ENCODE measurements around the gene HTT. TPM values are rescaled to one million over a fixed set of nuclear protein-coding genes. Genes with fewer than 3 reads are reported as not detected.
"Not testable (repeated sequence)": the region's sequence is repeated elsewhere in the genome, so short reads cannot be mapped to it uniquely, and the experiment has no call there.

The HTT gene
- total RNA-seq, 1 experiment from 2014 or later: 18.4 TPM

- no peaks in the 10 kb centered on the region for H4K20me1 ChIP-seq (ENCODE audit: low read length)
- H3K27me3 ChIP-seq (ENCODE audit: low read length): no peaks in the 10 kb centered on the region
- ATAC-seq (no peak), DNase-seq (no peak)
- peaks cover 12% of the 10 kb centered on the region for H3K36me3 ChIP-seq (ENCODE audit: low read depth, low read length)
- no peaks in the 10 kb centered on the region for H3K9me2 ChIP-seq (replicated peaks; ENCODE audit: low read length)
- H3K9me3 ChIP-seq (ENCODE audit: low read length): no peaks in the 10 kb centered on the region
- H3K4me3 ChIP-seq (ENCODE audit: low read length): no peak overlapping the region
- intact Hi-C loops (cut with micrococcal nuclease): no loop called here
- H3K4me1 ChIP-seq (ENCODE audit: insufficient read depth, low read length): no peaks in the 10 kb centered on the region
- no peak overlapping the region for H3K27ac ChIP-seq (ENCODE audit: low read length)
- no peak overlapping the region for H3K4me2 ChIP-seq (ENCODE audit: low read length)
- no peaks in the 10 kb centered on the region for H3K79me2 ChIP-seq (ENCODE audit: low read length)
- no peak overlapping the region for H3K9ac ChIP-seq (ENCODE audit: low read length)
- ChIA-PET CTCF (no interaction called here), POLR2A (ENCODE audit: unreplicated experiment) (no interaction called here)
- no peak for TF ChIP-seq EZH2phosphoT487 (IDR thresholded peaks at IDR 0.05; ENCODE audit: borderline replicate concordance, low read length)
- TF ChIP-seq EZH2 (IDR thresholded peaks at IDR 0.05; ENCODE audit: low read length, unreplicated experiment): no peak
- no peak for TF ChIP-seq CTCF (conservative IDR thresholded peaks at IDR 0.05; ENCODE audit: low read depth, low read length)
- BruUV-seq (replicated peaks): no TSS peak
- no peaks in the 10 kb centered on the region for H3F3A ChIP-seq (ENCODE audit: low read length, unreplicated experiment)
- no peak overlapping the region for H2AFZ ChIP-seq (ENCODE audit: low read length)
Measured at GRCh38 chr4:3137908-3138307, 63.4 kb downstream of the HTT start.

GRCh38 chr4:3145234-3145924, 70.9 kb downstream of the HTT start:
- no TSS peak for BruUV-seq (replicated peaks)
- ChIA-PET POLR2A (ENCODE audit: unreplicated experiment) (no interaction called here), CTCF (no interaction called here)
- H3K4me2 ChIP-seq (ENCODE audit: low read length): no peak overlapping the region
- H4K20me1 ChIP-seq (ENCODE audit: low read length): no peaks in the 10 kb centered on the region
- H3K36me3 ChIP-seq (ENCODE audit: low read depth, low read length): peaks cover 22% of the 10 kb centered on the region
- no peaks in the 10 kb centered on the region for H3K4me1 ChIP-seq (ENCODE audit: insufficient read depth, low read length)
- no peaks in the 10 kb centered on the region for H3K9me3 ChIP-seq (ENCODE audit: low read length)
- no peak overlapping the region for H3K9ac ChIP-seq (ENCODE audit: low read length)
- no peaks in the 10 kb centered on the region for H3K79me2 ChIP-seq (ENCODE audit: low read length)
- DNase-seq (peak; percentile 29), ATAC-seq (no peak)
- no peaks in the 10 kb centered on the region for H3K9me2 ChIP-seq (replicated peaks; ENCODE audit: low read length)
- TF ChIP-seq EZH2 (IDR thresholded peaks at IDR 0.05; ENCODE audit: low read length, unreplicated experiment) (no peak), EZH2phosphoT487 (IDR thresholded peaks at IDR 0.05; ENCODE audit: borderline replicate concordance, low read length) (no peak), CTCF (conservative IDR thresholded peaks at IDR 0.05; ENCODE audit: low read depth, low read length) (peak; percentile 41)
- H3K27me3 ChIP-seq (ENCODE audit: low read length): no peaks in the 10 kb centered on the region
- H3K27ac ChIP-seq (ENCODE audit: low read length): no peak overlapping the region
- H3F3A ChIP-seq (ENCODE audit: low read length, unreplicated experiment): no peaks in the 10 kb centered on the region
- no peak overlapping the region for H2AFZ ChIP-seq (ENCODE audit: low read length)
- H3K4me3 ChIP-seq (ENCODE audit: low read length): no peak overlapping the region
- intact Hi-C loops (cut with micrococcal nuclease): loop anchor here (2.0 kb wide), 1 partner anchor 39 kb away; no protein-coding TSS in a partner anchor

- no peak overlapping the region for H3K4me3 ChIP-seq (ENCODE audit: low read length)
- H3K9me3 ChIP-seq (ENCODE audit: low read length): no peaks in the 10 kb centered on the region
- H3K9ac ChIP-seq (ENCODE audit: low read length): no peak overlapping the region
- TF ChIP-seq EZH2phosphoT487 (IDR thresholded peaks at IDR 0.05; ENCODE audit: borderline replicate concordance, low read length) (no peak), EZH2 (IDR thresholded peaks at IDR 0.05; ENCODE audit: low read length, unreplicated experiment) (no peak), CTCF (conservative IDR thresholded peaks at IDR 0.05; ENCODE audit: low read depth, low read length) (no peak)
- no peaks in the 10 kb centered on the region for H3K9me2 ChIP-seq (replicated peaks; ENCODE audit: low read length)
- DNase-seq: no peak
- intact Hi-C loops (cut with micrococcal nuclease): no loop called here
- BruUV-seq (replicated peaks): no TSS peak
- POLR2A ChIA-PET (ENCODE audit: unreplicated experiment): no interaction called here
- peaks cover 16% of the 10 kb centered on the region for H3K36me3 ChIP-seq (ENCODE audit: low read depth, low read length)
- no peak for ATAC-seq
- H3K27ac ChIP-seq (ENCODE audit: low read length): no peak overlapping the region
- H4K20me1 ChIP-seq (ENCODE audit: low read length): no peaks in the 10 kb centered on the region
- CTCF ChIA-PET: no interaction called here
- no peaks in the 10 kb centered on the region for H3K27me3 ChIP-seq (ENCODE audit: low read length)
- H3F3A ChIP-seq (ENCODE audit: low read length, unreplicated experiment): no peaks in the 10 kb centered on the region
- H3K4me1 ChIP-seq (ENCODE audit: insufficient read depth, low read length): no peaks in the 10 kb centered on the region
- H3K79me2 ChIP-seq (ENCODE audit: low read length): no peaks in the 10 kb centered on the region
- H2AFZ ChIP-seq (ENCODE audit: low read length): no peak overlapping the region
- H3K4me2 ChIP-seq (ENCODE audit: low read length): no peak overlapping the region
Measured at GRCh38 chr4:3148926-3149325, 74.4 kb downstream of the HTT start.

- H3K79me2 ChIP-seq (ENCODE audit: low read length); H3K9me3 ChIP-seq (ENCODE audit: low read length); H3K27ac ChIP-seq (ENCODE audit: low read length); H3K27me3 ChIP-seq (ENCODE audit: low read length); H4K20me1 ChIP-seq (ENCODE audit: low read length); BruUV-seq (replicated peaks); DNase-seq; H3K9ac ChIP-seq (ENCODE audit: low read length); CTCF ChIA-PET; ATAC-seq; H3K4me3 ChIP-seq (ENCODE audit: low read length); H2AFZ ChIP-seq (ENCODE audit: low read length); H3F3A ChIP-seq (ENCODE audit: low read length, unreplicated experiment); POLR2A ChIA-PET (ENCODE audit: unreplicated experiment); H3K9me2 ChIP-seq (replicated peaks; ENCODE audit: low read length); H3K4me2 ChIP-seq (ENCODE audit: low read length); intact Hi-C loops (cut with micrococcal nuclease); H3K4me1 ChIP-seq (ENCODE audit: insufficient read depth, low read length): not testable (repeated sequence)
- H3K36me3 ChIP-seq (ENCODE audit: low read depth, low read length): peaks cover 16% of the 10 kb centered on the region
Measured at GRCh38 chr4:3151238-3151637, 76.8 kb downstream of the HTT start.
